WERI-Rb-1 (cell line): ENCODE data around the gene TENM4.

Experiments used
- DNase-seq: peaks from one replicate; pipeline ENCODE4 v3.0.0-alpha.2; 2020
- H3K27ac ChIP-seq: fragments of 250-450 bp; sonication (Bioruptor Pico); 2 replicates; pipeline ENCODE4 v1.5.1; 2020; ENCODE audit warnings: mild to moderate bottlenecking, moderate library complexity
- H3K27me3 ChIP-seq: fragments of 250-450 bp; sonication (Bioruptor Pico); 2 replicates; pipeline ENCODE4 v1.5.1; 2021; ENCODE audit warnings: mild to moderate bottlenecking, low read depth, moderate library complexity; ENCODE audit not compliant: insufficient read depth, severe bottlenecking
- H3K36me3 ChIP-seq: fragments of 250-450 bp; sonication (Bioruptor Pico); 2 replicates; pipeline ENCODE4 v1.5.1; 2020; ENCODE audit warnings: mild to moderate bottlenecking, moderate library complexity
- H3K4me3 ChIP-seq: 2 replicates; pipeline ENCODE4 v1.5.1; 2011; ENCODE audit warnings: low read depth, mild to moderate bottlenecking, control low read depth, low read length
- H3K9me3 ChIP-seq: fragments of 250-450 bp; sonication (Bioruptor Pico); 2 replicates; pipeline ENCODE4 v1.5.1; 2021; ENCODE audit warnings: mild to moderate bottlenecking, moderate library complexity; ENCODE audit not compliant: severe bottlenecking
- TF ChIP-seq, protein P1 (sequence below): IDR thresholded peaks from 2 replicates; pipeline ENCODE4 v1.5.1; 2011; ENCODE audit warnings: low read depth, mild to moderate bottlenecking, control low read depth, inconsistent platforms, low read length

Gene TENM4

DNA sequence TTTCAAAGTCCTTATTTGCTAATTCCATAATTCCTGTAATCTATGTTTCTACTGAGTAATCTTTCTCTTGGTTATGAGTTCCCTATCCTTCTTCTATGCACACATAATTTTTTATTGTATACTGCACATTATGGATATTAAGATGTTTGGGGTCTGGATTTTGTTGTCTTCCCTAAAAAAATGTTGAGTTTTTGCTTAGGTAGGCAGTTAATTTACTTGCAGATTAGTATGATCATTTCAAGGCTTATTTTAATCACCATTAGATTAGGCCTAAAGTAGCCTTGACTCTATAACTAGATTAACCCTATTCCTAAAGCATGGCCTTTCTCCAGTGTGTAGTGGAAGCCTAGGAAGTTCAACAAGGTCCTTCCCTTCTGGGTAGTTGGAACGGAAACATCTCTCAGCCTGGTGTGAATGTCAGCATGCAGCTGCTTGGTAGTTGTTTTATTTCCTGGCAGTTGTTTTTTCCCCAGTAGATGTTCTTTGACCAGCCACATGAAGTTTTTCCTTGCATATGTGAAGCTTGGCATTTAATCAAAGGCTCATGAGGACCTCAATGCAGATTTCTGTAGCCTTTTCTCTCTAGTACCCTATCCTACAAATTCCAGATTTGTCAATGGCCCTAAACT lies 446.9 kb downstream of the TENM4 start:
- Histone ChIP-seq H3K27ac (no peak overlapping the region), H3K36me3 (no peaks in the 10 kb centered on the region), H3K27me3 (no peaks in the 10 kb centered on the region), H3K9me3 (peaks cover 3% of the 10 kb centered on the region), H3K4me3 (no peak overlapping the region)
- DNase-seq, result no peak
- TF ChIP-seq, protein P1, sequence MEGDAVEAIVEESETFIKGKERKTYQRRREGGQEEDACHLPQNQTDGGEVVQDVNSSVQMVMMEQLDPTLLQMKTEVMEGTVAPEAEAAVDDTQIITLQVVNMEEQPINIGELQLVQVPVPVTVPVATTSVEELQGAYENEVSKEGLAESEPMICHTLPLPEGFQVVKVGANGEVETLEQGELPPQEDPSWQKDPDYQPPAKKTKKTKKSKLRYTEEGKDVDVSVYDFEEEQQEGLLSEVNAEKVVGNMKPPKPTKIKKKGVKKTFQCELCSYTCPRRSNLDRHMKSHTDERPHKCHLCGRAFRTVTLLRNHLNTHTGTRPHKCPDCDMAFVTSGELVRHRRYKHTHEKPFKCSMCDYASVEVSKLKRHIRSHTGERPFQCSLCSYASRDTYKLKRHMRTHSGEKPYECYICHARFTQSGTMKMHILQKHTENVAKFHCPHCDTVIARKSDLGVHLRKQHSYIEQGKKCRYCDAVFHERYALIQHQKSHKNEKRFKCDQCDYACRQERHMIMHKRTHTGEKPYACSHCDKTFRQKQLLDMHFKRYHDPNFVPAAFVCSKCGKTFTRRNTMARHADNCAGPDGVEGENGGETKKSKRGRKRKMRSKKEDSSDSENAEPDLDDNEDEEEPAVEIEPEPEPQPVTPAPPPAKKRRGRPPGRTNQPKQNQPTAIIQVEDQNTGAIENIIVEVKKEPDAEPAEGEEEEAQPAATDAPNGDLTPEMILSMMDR, result no peak

DNA sequence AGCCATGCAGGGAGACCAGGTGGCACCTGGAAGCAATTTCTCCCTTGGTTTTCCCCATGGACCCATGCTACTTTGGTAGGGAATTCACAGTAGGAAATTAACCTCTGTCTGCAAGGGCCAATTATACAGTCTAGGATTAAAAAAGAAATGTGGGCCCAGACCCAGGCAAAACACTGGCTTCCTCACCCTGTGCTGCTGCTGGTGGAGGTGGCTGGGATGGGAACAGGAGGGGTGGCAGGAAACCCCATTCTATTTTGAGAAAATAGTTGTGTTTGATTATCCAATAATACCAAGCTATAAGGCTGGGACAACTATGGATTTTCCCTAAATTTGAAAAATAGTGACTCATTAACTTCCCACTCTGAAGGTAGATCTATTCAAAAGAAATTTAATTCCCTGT lies 449.1 kb downstream of the TENM4 start:
- no peak overlapping the region for H3K27ac ChIP-seq
- no peak for DNase-seq
- H3K4me3 ChIP-seq, result no peak overlapping the region
- H3K36me3 ChIP-seq, result no peaks in the 10 kb centered on the region
- no peaks in the 10 kb centered on the region for H3K27me3 ChIP-seq
- TF ChIP-seq, protein P1, result no peak
- peaks cover 3% of the 10 kb centered on the region for H3K9me3 ChIP-seq

DNA sequence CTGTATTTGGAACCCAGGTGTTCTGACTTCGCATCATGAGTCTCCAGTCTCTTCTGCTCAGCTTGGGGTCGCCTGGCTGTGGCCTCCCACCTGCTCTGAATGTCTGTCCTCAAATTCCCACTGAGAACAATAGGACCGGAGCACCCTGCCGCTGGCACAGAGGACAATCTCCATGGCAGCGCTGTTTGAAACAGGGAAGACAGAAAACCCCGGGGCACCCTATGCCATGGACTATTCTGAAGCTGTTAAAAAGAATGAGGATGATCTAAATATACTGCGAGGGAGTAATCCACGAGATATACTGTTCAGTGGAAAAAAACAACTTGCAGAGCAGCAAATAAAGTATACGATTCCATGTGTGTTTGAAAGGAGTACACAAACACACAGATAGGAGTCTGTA lies 450.6 kb downstream of the TENM4 start:
- TF ChIP-seq, protein P1, result no peak
- Histone ChIP-seq H3K27ac (no peak overlapping the region), H3K4me3 (no peak overlapping the region), H3K27me3 (no peaks in the 10 kb centered on the region), H3K36me3 (no peaks in the 10 kb centered on the region), H3K9me3 (peaks cover 3% of the 10 kb centered on the region)
- no peak for DNase-seq

DNA sequence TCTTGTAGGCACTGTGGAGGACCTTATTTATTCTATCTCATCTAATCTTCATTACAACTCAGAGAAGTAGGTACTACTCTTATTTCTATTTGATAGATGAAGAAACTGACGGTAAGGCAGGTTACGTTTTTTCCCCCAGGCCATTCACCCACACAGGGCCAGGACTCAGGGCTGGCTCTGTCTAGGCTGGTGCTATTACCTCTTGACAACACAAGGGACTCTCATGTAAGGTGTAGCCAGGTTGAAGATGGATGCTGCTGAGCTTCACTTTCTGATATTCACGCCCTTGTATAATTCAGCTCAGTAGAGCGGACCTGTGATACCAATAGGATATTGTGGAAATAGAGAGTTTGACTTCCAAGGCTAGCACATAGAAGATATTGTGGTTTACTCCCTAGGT lies 453.1 kb downstream of the TENM4 start:
- no peaks in the 10 kb centered on the region for H3K36me3 ChIP-seq
- DNase-seq, result no peak
- TF ChIP-seq, protein P1, result no peak
- no peak overlapping the region for H3K4me3 ChIP-seq
- H3K27me3 ChIP-seq, result no peaks in the 10 kb centered on the region
- H3K9me3 ChIP-seq, result no peaks in the 10 kb centered on the region
- no peak overlapping the region for H3K27ac ChIP-seq

DNA sequence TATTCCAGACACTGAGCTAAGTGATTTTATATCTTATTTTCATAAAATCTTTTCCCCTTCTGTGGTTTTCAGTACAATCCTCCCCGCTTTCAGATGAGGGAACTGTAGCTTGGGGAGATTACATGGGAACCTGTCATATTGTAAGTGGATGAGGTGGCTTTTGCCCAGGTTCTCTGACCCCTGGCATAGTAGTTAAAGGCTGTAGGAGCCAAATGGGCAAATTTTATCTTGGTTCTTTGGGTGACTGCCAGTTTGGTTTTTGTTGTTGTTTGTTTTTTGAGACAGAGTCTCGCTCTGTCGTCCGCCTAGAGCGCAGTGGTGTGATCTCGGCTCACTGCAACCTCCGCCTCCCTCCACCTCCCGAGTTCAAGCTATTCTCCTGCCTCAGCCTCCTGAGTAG lies 454.5 kb downstream of the TENM4 start:
- H3K27ac ChIP-seq, result no peak overlapping the region
- DNase-seq, result no peak
- TF ChIP-seq, protein P1, result no peak
- H3K36me3 ChIP-seq, result no peaks in the 10 kb centered on the region
- H3K9me3 ChIP-seq, result no peaks in the 10 kb centered on the region
- no peak overlapping the region for H3K4me3 ChIP-seq
- H3K27me3 ChIP-seq, result no peaks in the 10 kb centered on the region

DNA sequence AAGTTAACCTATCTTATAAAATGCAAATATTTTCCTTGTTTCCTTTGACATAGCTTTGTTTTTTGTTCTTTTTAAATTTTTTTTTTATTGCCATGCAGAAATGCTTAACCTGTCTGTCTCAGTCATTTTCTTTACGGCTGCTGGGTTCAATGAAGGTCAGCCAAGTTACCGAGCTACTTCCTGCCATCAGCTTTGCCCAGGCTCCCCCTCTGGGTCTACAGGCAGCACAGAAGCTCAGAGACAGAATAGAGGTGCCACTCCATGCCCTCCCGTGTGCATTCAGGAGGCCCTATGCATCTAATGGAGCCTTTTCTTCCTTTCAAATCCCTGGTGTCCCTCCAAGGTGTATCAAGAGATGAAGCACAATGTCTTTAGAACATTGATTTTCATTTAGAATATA lies 455.2 kb downstream of the TENM4 start:
- Histone ChIP-seq H3K27ac (no peak overlapping the region), H3K27me3 (no peaks in the 10 kb centered on the region), H3K9me3 (no peaks in the 10 kb centered on the region), H3K4me3 (no peak overlapping the region), H3K36me3 (no peaks in the 10 kb centered on the region)
- TF ChIP-seq, protein P1, result no peak
- no peak for DNase-seq
